ENCODE data around the gene TMEM82. TPM values are rescaled to one million over a fixed set of nuclear protein-coding genes. Genes with fewer than 3 reads are reported as not detected.

The TMEM82 gene
- total RNA-seq, 1 experiment from 2014 or later, result not detected

DNA sequence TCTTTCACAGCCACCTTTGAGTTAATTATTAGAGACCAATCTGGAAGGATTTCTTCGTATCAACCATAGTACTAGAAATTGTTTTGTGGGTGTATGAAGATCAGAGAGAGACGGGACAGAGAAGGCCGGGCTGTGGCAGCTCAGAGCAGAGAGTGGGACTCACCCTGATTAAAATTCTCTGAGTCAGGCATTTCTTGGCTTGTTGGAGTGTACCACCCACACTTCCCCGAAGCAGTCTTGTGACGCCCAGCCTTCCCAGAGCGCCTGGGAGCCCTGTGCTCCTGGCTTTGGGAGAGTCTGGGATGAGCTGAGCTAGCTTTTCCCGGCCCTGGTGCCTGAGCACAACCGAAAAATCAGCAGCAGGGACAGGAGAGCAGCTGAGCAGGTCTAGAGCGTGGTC is 38.7 kb upstream of the TMEM82 start:
- no peaks in the 10 kb centered on the region for H3K9me2 ChIP-seq (replicated peaks; ENCODE audit: insufficient read depth, low read length)
- no peaks in the 10 kb centered on the region for H3K36me3 ChIP-seq (ENCODE audit: insufficient read depth, low read length)
- H3K4me2 ChIP-seq (ENCODE audit: low read depth, low read length, poor library complexity, severe bottlenecking), result no peak overlapping the region
- H4K20me1 ChIP-seq (ENCODE audit: insufficient read depth, low read depth, low read length), result peaks cover 12% of the 10 kb centered on the region; the same call in 1 of the 2 replicates
- H3K27ac ChIP-seq (ENCODE audit: low read length), result no peak overlapping the region
- no peaks in the 10 kb centered on the region for H3K4me1 ChIP-seq (ENCODE audit: low read length)
- H3K9me3 ChIP-seq (ENCODE audit: low read length), result no peaks in the 10 kb centered on the region
- no peak overlapping the region for H3K9ac ChIP-seq (ENCODE audit: low read length)
- H3K4me3 ChIP-seq (ENCODE audit: low read length), result no peak overlapping the region
- H3K27me3 ChIP-seq (ENCODE audit: low read length), result no peaks in the 10 kb centered on the region
- no peak for DNase-seq
- H3K79me2 ChIP-seq (ENCODE audit: low read length), result peaks cover 80% of the 10 kb centered on the region
- no peak overlapping the region for H2AFZ ChIP-seq (ENCODE audit: low read length)

DNA sequence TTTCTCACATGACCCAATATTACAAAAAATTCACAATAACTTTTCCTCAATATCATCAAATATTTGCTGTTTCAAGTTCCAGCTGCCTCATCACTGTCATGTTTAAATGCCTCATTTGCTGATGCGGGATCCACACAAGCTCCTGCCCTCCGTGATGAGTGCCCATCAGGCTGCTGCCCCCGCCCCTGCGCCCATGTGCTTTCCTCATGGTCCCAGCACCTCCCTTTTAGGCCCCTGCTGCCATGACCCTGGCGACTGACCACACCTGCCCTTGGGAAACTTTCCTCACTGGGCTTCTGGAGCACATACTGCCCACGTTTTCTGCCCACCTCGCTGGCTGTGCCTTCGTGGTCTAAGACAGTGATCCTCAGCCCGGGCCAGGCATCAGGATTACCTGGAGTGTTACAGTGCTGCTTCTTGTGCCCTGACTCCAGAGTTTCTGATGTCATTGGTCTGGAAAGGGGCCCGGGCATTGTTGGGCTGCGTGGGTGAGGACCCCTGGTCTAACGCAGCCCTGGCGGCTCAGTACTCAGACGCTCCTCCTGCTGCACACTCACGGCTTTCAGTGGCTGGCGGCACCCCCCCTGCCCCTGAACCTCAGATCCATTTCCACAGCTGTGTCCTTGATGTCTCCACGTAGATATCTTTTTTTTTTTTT is 37.6 kb upstream of the TMEM82 start:
- Histone ChIP-seq H3K36me3 (ENCODE audit: insufficient read depth, low read length) (no peaks in the 10 kb centered on the region), H4K20me1 (ENCODE audit: insufficient read depth, low read depth, low read length) (peaks cover 12% of the 10 kb centered on the region; the same call in 1 of the 2 replicates), H3K27ac (ENCODE audit: low read length) (no peak overlapping the region), H3K9me2 (replicated peaks; ENCODE audit: insufficient read depth, low read length) (no peaks in the 10 kb centered on the region), H3K27me3 (ENCODE audit: low read length) (no peaks in the 10 kb centered on the region), H3K4me2 (ENCODE audit: low read depth, low read length, poor library complexity, severe bottlenecking) (no peak overlapping the region), H3K4me3 (ENCODE audit: low read length) (no peak overlapping the region), H3K79me2 (ENCODE audit: low read length) (peaks cover 81% of the 10 kb centered on the region), H3K4me1 (ENCODE audit: low read length) (no peaks in the 10 kb centered on the region), H3K9ac (ENCODE audit: low read length) (no peak overlapping the region), H2AFZ (ENCODE audit: low read length) (no peak overlapping the region), H3K9me3 (ENCODE audit: low read length) (no peaks in the 10 kb centered on the region)
- no peak for DNase-seq

DNA sequence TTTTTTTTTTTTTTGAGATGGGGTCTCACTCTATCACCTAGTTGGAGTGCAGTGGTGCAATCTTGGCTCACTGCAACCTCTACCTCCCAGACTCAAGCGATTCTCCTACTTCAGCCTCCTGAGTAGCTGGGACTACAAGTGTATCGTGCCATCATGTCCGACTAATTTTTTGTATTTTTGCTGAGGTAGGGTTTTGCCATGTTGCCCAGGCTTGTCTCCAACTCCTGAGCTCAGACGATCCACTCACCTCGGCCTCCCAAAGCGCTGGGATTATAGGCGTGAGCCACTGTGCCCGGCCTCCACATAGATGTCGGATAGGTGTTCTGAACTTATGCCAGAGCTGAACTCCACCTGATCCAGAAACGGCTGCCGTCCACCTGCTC is 37.1 kb upstream of the TMEM82 start:
- Histone ChIP-seq H2AFZ (ENCODE audit: low read length) (no peak overlapping the region), H3K4me3 (ENCODE audit: low read length) (no peak overlapping the region), H3K9ac (ENCODE audit: low read length) (no peak overlapping the region), H3K27ac (ENCODE audit: low read length) (no peak overlapping the region), H3K9me3 (ENCODE audit: low read length) (no peaks in the 10 kb centered on the region), H3K79me2 (ENCODE audit: low read length) (peaks cover 78% of the 10 kb centered on the region), H3K9me2 (replicated peaks; ENCODE audit: insufficient read depth, low read length) (no peaks in the 10 kb centered on the region), H3K36me3 (ENCODE audit: insufficient read depth, low read length) (no peaks in the 10 kb centered on the region), H4K20me1 (ENCODE audit: insufficient read depth, low read depth, low read length) (peaks cover 12% of the 10 kb centered on the region; the same call in 1 of the 2 replicates), H3K27me3 (ENCODE audit: low read length) (no peaks in the 10 kb centered on the region), H3K4me2 (ENCODE audit: low read depth, low read length, poor library complexity, severe bottlenecking) (no peak overlapping the region), H3K4me1 (ENCODE audit: low read length) (no peaks in the 10 kb centered on the region)
- DNase-seq, result no peak

DNA sequence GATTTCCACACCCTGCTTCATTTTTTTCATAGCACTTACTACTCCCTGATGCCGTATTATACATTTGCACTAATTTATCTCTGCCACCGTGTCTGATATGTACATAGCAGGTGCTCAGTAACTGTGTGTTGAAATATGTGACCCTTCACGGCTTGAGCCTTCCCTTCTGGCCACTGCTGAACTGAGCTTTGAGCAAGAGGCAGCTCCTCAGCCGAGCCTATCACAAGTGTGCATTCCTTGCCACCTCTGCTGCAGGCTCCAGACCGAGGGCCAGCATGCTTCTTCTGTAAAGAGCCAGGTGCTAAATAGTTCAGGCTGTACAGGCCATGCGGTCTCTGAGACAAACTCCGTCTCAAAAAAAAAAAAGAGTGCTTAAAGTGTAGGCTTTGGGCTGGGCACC is 35.5 kb upstream of the TMEM82 start:
- no peaks in the 10 kb centered on the region for H3K27me3 ChIP-seq (ENCODE audit: low read length)
- H3K79me2 ChIP-seq (ENCODE audit: low read length), result peaks cover 83% of the 10 kb centered on the region
- H4K20me1 ChIP-seq (ENCODE audit: insufficient read depth, low read depth, low read length), result peaks cover 12% of the 10 kb centered on the region; the same call in 1 of the 2 replicates
- H2AFZ ChIP-seq (ENCODE audit: low read length), result no peak overlapping the region
- no peak overlapping the region for H3K4me2 ChIP-seq (ENCODE audit: low read depth, low read length, poor library complexity, severe bottlenecking)
- H3K4me1 ChIP-seq (ENCODE audit: low read length), result no peaks in the 10 kb centered on the region
- H3K9ac ChIP-seq (ENCODE audit: low read length), result no peak overlapping the region
- no peaks in the 10 kb centered on the region for H3K9me2 ChIP-seq (replicated peaks; ENCODE audit: insufficient read depth, low read length)
- H3K27ac ChIP-seq (ENCODE audit: low read length), result no peak overlapping the region
- no peaks in the 10 kb centered on the region for H3K9me3 ChIP-seq (ENCODE audit: low read length)
- no peaks in the 10 kb centered on the region for H3K36me3 ChIP-seq (ENCODE audit: insufficient read depth, low read length)
- no peak overlapping the region for H3K4me3 ChIP-seq (ENCODE audit: low read length)
- DNase-seq, result no peak

DNA sequence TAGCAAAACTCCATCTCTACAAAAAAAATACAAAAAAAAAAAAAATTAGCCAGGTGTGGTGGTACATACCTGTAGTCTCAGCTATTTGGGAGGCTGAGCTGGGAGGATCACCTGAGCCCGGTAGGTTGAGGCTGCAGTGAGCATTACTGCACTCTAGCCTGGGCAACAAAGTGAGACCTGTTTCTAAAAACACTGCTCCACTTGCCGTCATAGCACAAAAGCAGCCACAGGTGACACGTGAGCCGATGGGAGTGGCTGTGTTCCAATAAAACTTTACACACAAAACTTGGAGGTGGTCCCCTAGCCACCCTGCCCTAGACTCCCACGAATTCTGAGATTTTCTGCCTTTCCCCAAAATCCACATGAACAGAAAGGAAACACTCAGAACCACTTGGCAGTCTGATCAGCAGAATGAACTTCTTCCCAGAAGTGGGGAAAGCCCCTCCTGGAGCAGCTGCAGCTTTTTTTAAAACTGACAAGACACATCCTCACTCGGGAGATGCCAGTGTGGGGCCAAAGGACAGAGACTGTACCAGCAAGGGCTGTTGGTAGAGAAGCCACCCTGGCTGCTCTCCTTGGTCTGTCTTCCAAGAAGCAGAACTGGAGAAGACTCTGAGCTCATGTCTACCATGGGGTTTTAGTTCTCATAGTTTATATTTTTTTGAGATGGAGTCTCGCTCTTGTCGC is 34.9 kb upstream of the TMEM82 start:
- H2AFZ ChIP-seq (ENCODE audit: low read length), result no peak overlapping the region
- peaks cover 12% of the 10 kb centered on the region; the same call in 1 of the 2 replicates for H4K20me1 ChIP-seq (ENCODE audit: insufficient read depth, low read depth, low read length)
- no peak overlapping the region for H3K4me2 ChIP-seq (ENCODE audit: low read depth, low read length, poor library complexity, severe bottlenecking)
- H3K4me3 ChIP-seq (ENCODE audit: low read length), result no peak overlapping the region
- H3K36me3 ChIP-seq (ENCODE audit: insufficient read depth, low read length), result no peaks in the 10 kb centered on the region
- no peak overlapping the region for H3K27ac ChIP-seq (ENCODE audit: low read length)
- no peaks in the 10 kb centered on the region for H3K4me1 ChIP-seq (ENCODE audit: low read length)
- no peaks in the 10 kb centered on the region for H3K9me2 ChIP-seq (replicated peaks; ENCODE audit: insufficient read depth, low read length)
- no peaks in the 10 kb centered on the region for H3K9me3 ChIP-seq (ENCODE audit: low read length)
- H3K79me2 ChIP-seq (ENCODE audit: low read length), result peaks cover 82% of the 10 kb centered on the region
- no peaks in the 10 kb centered on the region for H3K27me3 ChIP-seq (ENCODE audit: low read length)
- DNase-seq, result no peak
- no peak overlapping the region for H3K9ac ChIP-seq (ENCODE audit: low read length)

DNA sequence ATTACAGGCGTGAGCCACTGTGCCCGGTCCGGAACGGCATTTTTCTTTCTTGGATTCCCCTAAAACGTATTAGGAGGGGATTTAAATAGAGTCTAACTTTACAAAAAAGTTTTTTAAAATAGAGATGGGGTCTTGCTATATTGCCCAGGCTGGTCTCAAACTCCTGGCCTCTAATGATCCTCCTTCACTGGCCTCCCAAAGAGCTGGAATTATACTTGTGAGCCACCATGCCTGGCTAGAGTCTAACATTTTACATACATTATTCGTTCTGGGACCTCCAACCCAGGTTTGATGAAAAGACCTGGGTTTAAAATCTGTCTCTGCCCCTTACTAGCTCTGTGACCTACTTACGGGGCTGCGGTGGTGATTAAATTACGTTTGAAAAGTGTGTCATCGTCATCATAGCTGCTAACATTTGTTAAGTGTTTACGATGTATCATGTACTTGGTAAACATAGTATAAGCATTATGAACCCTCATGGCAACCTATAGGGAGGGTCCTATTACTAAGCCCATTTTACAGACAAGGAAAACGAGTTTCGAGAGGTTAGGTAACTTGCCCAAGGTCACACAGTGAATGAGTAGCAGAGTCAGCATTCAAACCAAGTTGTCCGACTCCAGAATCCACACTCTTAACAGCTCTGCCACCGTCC is 33.7 kb upstream of the TMEM82 start:
- Histone ChIP-seq H3K4me3 (ENCODE audit: low read length) (no peak overlapping the region), H3K27me3 (ENCODE audit: low read length) (no peaks in the 10 kb centered on the region), H3K4me1 (ENCODE audit: low read length) (no peaks in the 10 kb centered on the region), H4K20me1 (ENCODE audit: insufficient read depth, low read depth, low read length) (peaks cover 7% of the 10 kb centered on the region; the same call in 1 of the 2 replicates), H3K27ac (ENCODE audit: low read length) (no peak overlapping the region), H3K79me2 (ENCODE audit: low read length) (peaks cover 81% of the 10 kb centered on the region), H3K9me2 (replicated peaks; ENCODE audit: insufficient read depth, low read length) (no peaks in the 10 kb centered on the region), H3K4me2 (ENCODE audit: low read depth, low read length, poor library complexity, severe bottlenecking) (no peak overlapping the region), H3K36me3 (ENCODE audit: insufficient read depth, low read length) (no peaks in the 10 kb centered on the region), H2AFZ (ENCODE audit: low read length) (no peak overlapping the region), H3K9me3 (ENCODE audit: low read length) (no peaks in the 10 kb centered on the region), H3K9ac (ENCODE audit: low read length) (no peak overlapping the region)
- no peak for DNase-seq

DNA sequence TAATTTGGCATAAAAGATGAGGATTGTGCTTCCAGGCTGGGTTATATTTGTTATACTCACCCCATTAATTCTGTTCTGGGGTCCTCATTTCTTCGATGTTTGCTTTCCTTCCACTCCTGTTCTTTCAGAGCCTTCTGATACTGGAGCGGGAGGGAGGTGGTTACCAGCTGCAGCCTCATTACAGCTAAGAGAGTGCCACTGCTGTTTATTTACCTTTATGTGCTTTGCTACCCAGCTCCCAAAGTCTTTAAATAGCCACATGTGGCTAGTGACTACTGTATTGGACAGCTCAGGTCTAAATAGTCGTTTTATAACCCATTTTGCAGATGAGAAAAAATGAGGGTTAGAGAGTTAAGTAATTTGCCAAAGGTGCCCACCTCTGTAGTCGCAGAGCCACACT is 33.1 kb upstream of the TMEM82 start:
- H4K20me1 ChIP-seq (ENCODE audit: insufficient read depth, low read depth, low read length), result 0 out of 2 replicates have a peak, but pooled peaks cover 4% of the 10 kb centered on the region

DNA sequence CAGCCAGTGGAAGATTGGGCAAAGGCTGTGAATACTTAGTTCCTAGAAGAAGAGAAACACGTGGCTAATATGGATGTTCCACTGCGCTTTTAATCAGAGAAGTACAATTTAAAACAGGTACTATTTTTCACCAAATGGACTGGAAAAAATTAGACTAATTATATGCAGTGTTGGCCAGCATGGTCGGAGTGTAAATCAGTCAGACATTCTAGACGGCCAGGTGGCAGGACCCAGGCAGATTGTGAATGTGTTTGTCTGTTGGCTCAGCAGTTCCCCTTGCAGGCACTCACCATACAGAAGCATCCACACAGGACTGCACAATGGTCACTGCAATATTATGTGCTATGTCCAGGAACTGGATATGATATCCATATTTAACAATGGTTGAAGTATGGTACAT is 30.1 kb upstream of the TMEM82 start:
- DNase-seq, result no peak
- H3K27me3 ChIP-seq (ENCODE audit: low read length), result no peaks in the 10 kb centered on the region

More for the DNA sequence above, 33.1 kb upstream of the TMEM82 start:
- H3K4me3 ChIP-seq (ENCODE audit: low read length), result no peak overlapping the region
- H3K36me3 ChIP-seq (ENCODE audit: insufficient read depth, low read length), result no peaks in the 10 kb centered on the region
- H3K4me2 ChIP-seq (ENCODE audit: low read depth, low read length, poor library complexity, severe bottlenecking), result no peak overlapping the region
- H3K9me2 ChIP-seq (replicated peaks; ENCODE audit: insufficient read depth, low read length), result no peaks in the 10 kb centered on the region
- H3K9me3 ChIP-seq (ENCODE audit: low read length), result no peaks in the 10 kb centered on the region
- no peak overlapping the region for H3K27ac ChIP-seq (ENCODE audit: low read length)
- H3K9ac ChIP-seq (ENCODE audit: low read length), result no peak overlapping the region
- H3K27me3 ChIP-seq (ENCODE audit: low read length), result no peaks in the 10 kb centered on the region
- peaks cover 78% of the 10 kb centered on the region for H3K79me2 ChIP-seq (ENCODE audit: low read length)
- no peak for DNase-seq
- H3K4me1 ChIP-seq (ENCODE audit: low read length), result no peaks in the 10 kb centered on the region
- no peak overlapping the region for H2AFZ ChIP-seq (ENCODE audit: low read length)

More for the DNA sequence above, 30.1 kb upstream of the TMEM82 start:
- no peaks in the 10 kb centered on the region for H3K9me3 ChIP-seq (ENCODE audit: low read length)
- H3K9me2 ChIP-seq (replicated peaks; ENCODE audit: insufficient read depth, low read length), result no peaks in the 10 kb centered on the region
- H3K4me1 ChIP-seq (ENCODE audit: low read length), result no peaks in the 10 kb centered on the region
- H2AFZ ChIP-seq (ENCODE audit: low read length), result no peak overlapping the region
- no peak overlapping the region for H3K9ac ChIP-seq (ENCODE audit: low read length)
- H3K4me3 ChIP-seq (ENCODE audit: low read length), result no peak overlapping the region
- no peak overlapping the region for H3K27ac ChIP-seq (ENCODE audit: low read length)
- H3K79me2 ChIP-seq (ENCODE audit: low read length), result peaks cover 66% of the 10 kb centered on the region
- peaks cover 6% of the 10 kb centered on the region; the same call in 1 of the 2 replicates for H4K20me1 ChIP-seq (ENCODE audit: insufficient read depth, low read depth, low read length)
- no peaks in the 10 kb centered on the region; the same call in 1 of the 2 replicates for H3K36me3 ChIP-seq (ENCODE audit: insufficient read depth, low read length)
- H3K4me2 ChIP-seq (ENCODE audit: low read depth, low read length, poor library complexity, severe bottlenecking), result no peak overlapping the region
